Trophoblast cell (in vitro differentiated cells and primary cell): Measurements from ENCODE around the gene PTPRZ1.

ENCODE experiments used
- DNase-seq, 2 donors: peaks; one replicate each; pipeline ENCODE4 v3.0.0-alpha.2; 2016
- H2AFZ ChIP-seq: 2 replicates; pipeline ENCODE4 v1.6.1; 2013; ENCODE audit warnings: low read length, moderate library complexity, mild to moderate bottlenecking; ENCODE audit not compliant: insufficient read depth, poor library complexity
- H2AK5ac ChIP-seq: 2 replicates; pipeline ENCODE4 v1.6.1; 2013; ENCODE audit warnings: mild to moderate bottlenecking, low read length
- H2BK120ac ChIP-seq: 2 replicates; pipeline ENCODE4 v1.6.1; 2013; ENCODE audit warnings: low read length, mild to moderate bottlenecking, moderate library complexity; ENCODE audit not compliant: insufficient read depth, poor library complexity
- H2BK12ac ChIP-seq: 2 replicates; pipeline ENCODE4 v1.6.1; 2013; ENCODE audit warnings: mild to moderate bottlenecking, low read length, moderate library complexity
- H2BK5ac ChIP-seq: 2 replicates; pipeline ENCODE4 v1.6.1; 2013; ENCODE audit warnings: low read length, low read depth, moderate library complexity, mild to moderate bottlenecking; ENCODE audit not compliant: poor library complexity
- H3K14ac ChIP-seq: 2 replicates; pipeline ENCODE4 v1.6.1; 2013; ENCODE audit warnings: mild to moderate bottlenecking, low read length
- H3K18ac ChIP-seq: 2 replicates; pipeline ENCODE4 v1.6.1; 2013; ENCODE audit warnings: mild to moderate bottlenecking, low read length
- H3K23ac ChIP-seq: 2 replicates; pipeline ENCODE4 v1.6.1; 2013; ENCODE audit warnings: low read length
- H3K27ac ChIP-seq: 2 replicates; pipeline ENCODE4 v1.5.1; 2013; ENCODE audit warnings: low read depth, mild to moderate bottlenecking, inconsistent platforms, low read length, moderate library complexity
- H3K27me3 ChIP-seq: 2 replicates; pipeline ENCODE4 v1.6.1; 2013; ENCODE audit warnings: inconsistent platforms, mild to moderate bottlenecking, low read length, moderate library complexity; ENCODE audit not compliant: insufficient read depth
- H3K36me3 ChIP-seq, 2 experiments: 1 replicate in 1 of 2; 2 replicates in 1 of 2; pipeline ENCODE4 v1.6.1; 2013; ENCODE audit warnings: low read length in 2 of 2, mild to moderate bottlenecking in 2 of 2, moderate library complexity in 1 of 2; ENCODE audit not compliant: insufficient read depth in 2 of 2, control insufficient read depth in 1 of 2
- H3K4ac ChIP-seq: 2 replicates; pipeline ENCODE4 v1.6.1; 2013; ENCODE audit warnings: low read depth, mild to moderate bottlenecking, low read length, moderate library complexity
- H3K4me1 ChIP-seq, 2 experiments: 1 replicate in 1 of 2; 2 replicates in 1 of 2; pipeline ENCODE4 v1.6.1; 2013; ENCODE audit warnings: low read length in 2 of 2, mild to moderate bottlenecking in 2 of 2, moderate library complexity in 1 of 2; ENCODE audit not compliant: insufficient read depth in 2 of 2, control insufficient read depth in 1 of 2
- H3K4me2 ChIP-seq: 2 replicates; pipeline ENCODE4 v1.6.1; 2013; ENCODE audit warnings: inconsistent platforms, mild to moderate bottlenecking, low read length, moderate library complexity
- H3K4me3 ChIP-seq: 2 replicates; pipeline ENCODE4 v1.5.1; 2013; ENCODE audit warnings: mild to moderate bottlenecking, low read depth, low read length, inconsistent platforms
- H3K79me1 ChIP-seq: one replicate; pipeline ENCODE4 v1.6.1; 2013; ENCODE audit warnings: low read length
- H3K79me2 ChIP-seq: 2 replicates; pipeline ENCODE4 v1.6.1; 2013; ENCODE audit warnings: low read length, mild to moderate bottlenecking; ENCODE audit not compliant: control insufficient read depth, insufficient read depth, poor library complexity
- H3K9ac ChIP-seq: 2 replicates; pipeline ENCODE4 v1.6.1; 2013; ENCODE audit warnings: mild to moderate bottlenecking, low read length
- H3K9me3 ChIP-seq: 2 replicates; pipeline ENCODE4 v1.6.1; 2013; ENCODE audit warnings: low read depth, mild to moderate bottlenecking, control low read depth, inconsistent platforms, low read length; ENCODE audit not compliant: insufficient read depth
- H4K12ac ChIP-seq: 2 replicates; pipeline ENCODE4 v1.6.1; 2013; ENCODE audit warnings: low read depth, mild to moderate bottlenecking, low read length, moderate library complexity
- H4K8ac ChIP-seq: 2 replicates; pipeline ENCODE4 v1.6.1; 2013; ENCODE audit warnings: low read depth, mild to moderate bottlenecking, low read length, moderate library complexity
- H4K91ac ChIP-seq: one replicate; pipeline ENCODE4 v1.6.1; 2013; ENCODE audit warnings: low read depth, mild to moderate bottlenecking, low read length, moderate library complexity
- WGBS: extraction: QIAGEN DNeasy Blood & Tissue Kit; methylation state at CpG from one replicate; pipeline ENCODE4 v1.1.7; 2013; ENCODE audit warnings: missing lambda C conversion rate; ENCODE audit not compliant: insufficient read length, insufficient coverage; ENCODE audit errors: extremely low coverage; 5-methylcytosine and 5-hydroxymethylcytosine counted together

PTPRZ1 gene

GRCh38 chr7:122070834-122071233, 197.9 kb downstream of the PTPRZ1 start:
- H3K4me1 ChIP-seq, result no peaks in the 10 kb centered on the region
- DNase-seq, result no peak
- H4K8ac ChIP-seq, result no peak overlapping the region
- no peak overlapping the region for H4K91ac ChIP-seq
- no peak overlapping the region for H3K4ac ChIP-seq
- H4K12ac ChIP-seq, result no peak overlapping the region
- no peak overlapping the region for H3K9ac ChIP-seq
- no peak overlapping the region for H3K4me2 ChIP-seq
- no peak overlapping the region for H3K23ac ChIP-seq
- H3K14ac ChIP-seq, result no peak overlapping the region
- H3K36me3 ChIP-seq, result no peaks in the 10 kb centered on the region
- H3K27me3 ChIP-seq, result no peaks in the 10 kb centered on the region
- H2BK120ac ChIP-seq, result no peak overlapping the region
- no peaks in the 10 kb centered on the region for H3K9me3 ChIP-seq
- H3K79me1 ChIP-seq, result no peaks in the 10 kb centered on the region
- no CpG with 5 or more reads among the region's 3 CpGs for WGBS
- H3K18ac ChIP-seq, result no peak overlapping the region
- no peak overlapping the region for H2AK5ac ChIP-seq
- no peak overlapping the region for H2AFZ ChIP-seq
- H2BK5ac ChIP-seq, result no peak overlapping the region
- H3K79me2 ChIP-seq, result no peaks in the 10 kb centered on the region
- no peak overlapping the region for H2BK12ac ChIP-seq
- no peak overlapping the region for H3K27ac ChIP-seq
- no peak overlapping the region for H3K4me3 ChIP-seq

- Histone ChIP-seq H2AK5ac (no peak overlapping the region), H2BK5ac (no peak overlapping the region)
- no CpG with 5 or more reads among the region's 2 CpGs for WGBS
Measured at GRCh38 chr7:122072272-122072671, 199.3 kb downstream of the PTPRZ1 start.

GRCh38 chr7:122072924-122073599, 200.1 kb downstream of the PTPRZ1 start:
- Histone ChIP-seq H3K27me3 (no peaks in the 10 kb centered on the region), H3K27ac (no peak overlapping the region), H3K23ac (no peak overlapping the region), H2BK5ac (no peak overlapping the region), H3K4ac (no peak overlapping the region), H3K14ac (no peak overlapping the region), H3K79me2 (no peaks in the 10 kb centered on the region), H4K12ac (no peak overlapping the region), H3K4me2 (no peak overlapping the region), H3K18ac (no peak overlapping the region), H2BK12ac (no peak overlapping the region), H3K36me3 (peaks cover 5% of the 10 kb centered on the region in 2 experiments), H4K8ac (no peak overlapping the region), H2AK5ac (no peak overlapping the region), H3K79me1 (no peaks in the 10 kb centered on the region), H4K91ac (no peak overlapping the region), H3K4me3 (no peak overlapping the region), H2AFZ (no peak overlapping the region), H3K9ac (no peak overlapping the region), H3K9me3 (no peaks in the 10 kb centered on the region), H2BK120ac (no peak overlapping the region), H3K4me1 (no peaks in the 10 kb centered on the region)
- 100% methylated on average over 1 of the region's 6 CpGs for WGBS
- no peak for DNase-seq

More at GRCh38 chr7:122072272-122072671, 199.3 kb downstream of the PTPRZ1 start:
- no peaks in the 10 kb centered on the region for H3K79me1 ChIP-seq
- H3K36me3 ChIP-seq, result no peaks in the 10 kb centered on the region
- H3K27ac ChIP-seq, result no peak overlapping the region
- H3K18ac ChIP-seq, result no peak overlapping the region
- no peak overlapping the region for H4K8ac ChIP-seq
- H3K14ac ChIP-seq, result no peak overlapping the region
- no peaks in the 10 kb centered on the region for H3K9me3 ChIP-seq
- H2AFZ ChIP-seq, result no peak overlapping the region
- no peak overlapping the region for H4K12ac ChIP-seq
- no peak overlapping the region for H4K91ac ChIP-seq
- no peak overlapping the region for H2BK12ac ChIP-seq
- no peak overlapping the region for H3K4me3 ChIP-seq
- H3K4ac ChIP-seq, result no peak overlapping the region
- no peak overlapping the region for H3K23ac ChIP-seq
- no peak overlapping the region for H2BK120ac ChIP-seq
- H3K4me2 ChIP-seq, result no peak overlapping the region
- no peak for DNase-seq
- no peaks in the 10 kb centered on the region for H3K27me3 ChIP-seq
- no peaks in the 10 kb centered on the region for H3K79me2 ChIP-seq
- H3K4me1 ChIP-seq, result no peaks in the 10 kb centered on the region
- H3K9ac ChIP-seq, result no peak overlapping the region

DNA sequence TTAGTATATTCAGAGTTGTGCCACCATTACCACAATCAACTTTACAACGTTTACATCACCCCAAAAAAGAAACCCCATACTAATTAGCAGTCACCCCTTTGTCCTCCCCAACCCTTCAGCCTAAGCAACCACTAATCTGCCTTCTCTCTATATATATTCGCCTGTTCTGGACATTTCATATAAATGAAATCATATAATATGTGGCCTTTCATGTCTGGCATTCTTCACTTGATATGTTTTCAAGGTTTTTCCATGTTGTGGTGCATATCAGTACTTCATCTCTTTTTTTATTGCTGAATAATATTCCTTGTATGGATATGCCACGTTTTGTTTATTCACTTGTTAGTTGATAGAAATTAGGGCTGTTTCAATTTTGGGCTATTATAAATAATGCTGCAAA, 200.7 kb downstream of the PTPRZ1 start:
- WGBS, result no CpG with 5 or more reads among the region's 3 CpGs
- Histone ChIP-seq H3K27ac (no peak overlapping the region), H4K8ac (no peak overlapping the region), H3K36me3 (peaks cover 5 to 8% of the 10 kb centered on the region in 2 experiments), H2AK5ac (no peak overlapping the region), H3K4me3 (no peak overlapping the region), H3K23ac (no peak overlapping the region), H3K9me3 (no peaks in the 10 kb centered on the region), H3K4me1 (no peaks in the 10 kb centered on the region), H3K4ac (no peak overlapping the region), H2BK12ac (no peak overlapping the region), H3K4me2 (no peak overlapping the region), H3K79me2 (no peaks in the 10 kb centered on the region), H3K14ac (no peak overlapping the region), H3K18ac (no peak overlapping the region), H3K79me1 (no peaks in the 10 kb centered on the region), H2AFZ (no peak overlapping the region), H3K27me3 (no peaks in the 10 kb centered on the region), H2BK120ac (no peak overlapping the region), H4K91ac (no peak overlapping the region), H2BK5ac (no peak overlapping the region), H3K9ac (no peak overlapping the region), H4K12ac (no peak overlapping the region)
- DNase-seq, result no peak
